Osteocyte (in vitro differentiated cells): ENCODE data around the gene SEMA3G. TPM values are rescaled to one million over a fixed set of nuclear protein-coding genes. Genes with fewer than 3 reads are reported as not detected.

Experiments used
- DNase-seq: peaks from one replicate; pipeline ENCODE4 v3.0.0; 2021; ENCODE audit warnings: mixed read lengths; ENCODE audit not compliant: unreplicated experiment; ENCODE audit errors: extremely low spot score
- H3K27ac Mint-ChIP-seq: one replicate; pipeline ENCODE4 v1.8.0; 2021; ENCODE audit warnings: mild to moderate bottlenecking, mixed read lengths; ENCODE audit not compliant: unreplicated experiment
- H3K27me3 Mint-ChIP-seq: one replicate; pipeline ENCODE4 v1.8.0; 2021; ENCODE audit warnings: mixed read lengths; ENCODE audit not compliant: unreplicated experiment
- H3K36me3 Mint-ChIP-seq: one replicate; pipeline ENCODE4 v1.8.0; 2021; ENCODE audit warnings: mixed read lengths; ENCODE audit not compliant: unreplicated experiment
- H3K4me1 Mint-ChIP-seq: one replicate; pipeline ENCODE4 v1.8.0; 2021; ENCODE audit warnings: mixed read lengths; ENCODE audit not compliant: unreplicated experiment
- H3K4me3 Mint-ChIP-seq: one replicate; pipeline ENCODE4 v1.8.0; 2021; ENCODE audit warnings: mild to moderate bottlenecking, moderate library complexity, mixed read lengths; ENCODE audit not compliant: unreplicated experiment
- H3K9me3 Mint-ChIP-seq: one replicate; pipeline ENCODE4 v1.8.0; 2021; ENCODE audit warnings: mixed read lengths; ENCODE audit not compliant: unreplicated experiment
- total RNA-seq: library from RNA; stranded (reverse); gene quantifications from 2 replicates; pipeline ENCODE4 v1.2.1, GENCODE V29; 2021
- TF ChIP-seq, protein P1 (sequence below): fragments of 200-600 bp; sonication (generic); IDR thresholded peaks from 2 replicates; pipeline ENCODE4 v1.5.0; 2021; ENCODE audit warnings: antibody characterized with exemption, mild to moderate bottlenecking, moderate library complexity

The SEMA3G gene
- total RNA-seq, 1 donor from 2014 or later, result not detected

DNA sequence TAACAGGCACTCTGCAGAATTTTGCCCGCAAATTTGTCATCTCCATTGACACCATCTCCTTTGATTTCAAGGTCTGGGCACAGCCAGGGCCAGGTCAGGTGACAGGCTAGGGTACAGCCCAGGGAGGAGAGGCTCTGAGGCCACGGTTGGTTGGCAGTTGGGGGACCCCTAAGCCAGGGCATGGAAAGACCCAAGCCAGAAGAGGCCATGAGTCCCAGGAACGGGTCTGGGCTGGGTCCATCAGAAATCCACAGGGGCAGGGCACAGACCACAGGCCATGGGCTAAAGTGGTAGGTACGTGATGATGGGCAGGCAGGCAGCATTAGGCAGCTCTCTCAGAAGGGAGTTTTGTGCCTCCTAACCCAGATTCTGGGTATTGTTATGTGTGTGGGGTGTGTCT, 45.8 kb downstream of the SEMA3G start:
- Mint-ChIP-seq H3K9me3 (no peaks in the 10 kb centered on the region), H3K4me1 (no peaks in the 10 kb centered on the region), H3K4me3 (no peak overlapping the region), H3K27me3 (no peaks in the 10 kb centered on the region), H3K36me3 (peaks cover 22% of the 10 kb centered on the region), H3K27ac (no peak overlapping the region)
- TF ChIP-seq, protein P1, sequence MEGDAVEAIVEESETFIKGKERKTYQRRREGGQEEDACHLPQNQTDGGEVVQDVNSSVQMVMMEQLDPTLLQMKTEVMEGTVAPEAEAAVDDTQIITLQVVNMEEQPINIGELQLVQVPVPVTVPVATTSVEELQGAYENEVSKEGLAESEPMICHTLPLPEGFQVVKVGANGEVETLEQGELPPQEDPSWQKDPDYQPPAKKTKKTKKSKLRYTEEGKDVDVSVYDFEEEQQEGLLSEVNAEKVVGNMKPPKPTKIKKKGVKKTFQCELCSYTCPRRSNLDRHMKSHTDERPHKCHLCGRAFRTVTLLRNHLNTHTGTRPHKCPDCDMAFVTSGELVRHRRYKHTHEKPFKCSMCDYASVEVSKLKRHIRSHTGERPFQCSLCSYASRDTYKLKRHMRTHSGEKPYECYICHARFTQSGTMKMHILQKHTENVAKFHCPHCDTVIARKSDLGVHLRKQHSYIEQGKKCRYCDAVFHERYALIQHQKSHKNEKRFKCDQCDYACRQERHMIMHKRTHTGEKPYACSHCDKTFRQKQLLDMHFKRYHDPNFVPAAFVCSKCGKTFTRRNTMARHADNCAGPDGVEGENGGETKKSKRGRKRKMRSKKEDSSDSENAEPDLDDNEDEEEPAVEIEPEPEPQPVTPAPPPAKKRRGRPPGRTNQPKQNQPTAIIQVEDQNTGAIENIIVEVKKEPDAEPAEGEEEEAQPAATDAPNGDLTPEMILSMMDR, result no peak
- DNase-seq, result no peak

DNA sequence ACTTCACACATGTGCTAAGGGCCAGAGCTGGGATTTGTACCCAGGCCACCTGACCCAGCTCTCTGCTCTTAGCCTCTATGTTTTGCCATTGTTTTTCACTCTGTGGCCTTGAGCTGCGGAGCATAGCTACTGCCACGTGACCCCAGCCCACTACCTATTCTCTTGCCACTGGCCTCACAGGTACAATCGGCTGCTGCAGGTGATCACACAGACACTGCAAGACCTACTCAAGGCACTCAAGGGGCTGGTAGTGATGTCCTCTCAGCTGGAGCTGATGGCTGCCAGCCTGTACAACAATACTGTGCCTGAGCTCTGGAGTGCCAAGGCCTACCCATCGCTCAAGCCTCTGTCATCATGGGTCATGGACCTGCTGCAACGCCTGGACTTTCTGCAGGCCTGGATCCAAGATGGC, 46.2 kb downstream of the SEMA3G start:
- no peaks in the 10 kb centered on the region for H3K27me3 Mint-ChIP-seq
- no peak overlapping the region for H3K27ac Mint-ChIP-seq
- H3K9me3 Mint-ChIP-seq, result no peaks in the 10 kb centered on the region
- DNase-seq, result no peak
- H3K4me1 Mint-ChIP-seq, result no peaks in the 10 kb centered on the region
- H3K4me3 Mint-ChIP-seq, result no peak overlapping the region
- peaks cover 17% of the 10 kb centered on the region for H3K36me3 Mint-ChIP-seq
- TF ChIP-seq, protein P1, result no peak

DNA sequence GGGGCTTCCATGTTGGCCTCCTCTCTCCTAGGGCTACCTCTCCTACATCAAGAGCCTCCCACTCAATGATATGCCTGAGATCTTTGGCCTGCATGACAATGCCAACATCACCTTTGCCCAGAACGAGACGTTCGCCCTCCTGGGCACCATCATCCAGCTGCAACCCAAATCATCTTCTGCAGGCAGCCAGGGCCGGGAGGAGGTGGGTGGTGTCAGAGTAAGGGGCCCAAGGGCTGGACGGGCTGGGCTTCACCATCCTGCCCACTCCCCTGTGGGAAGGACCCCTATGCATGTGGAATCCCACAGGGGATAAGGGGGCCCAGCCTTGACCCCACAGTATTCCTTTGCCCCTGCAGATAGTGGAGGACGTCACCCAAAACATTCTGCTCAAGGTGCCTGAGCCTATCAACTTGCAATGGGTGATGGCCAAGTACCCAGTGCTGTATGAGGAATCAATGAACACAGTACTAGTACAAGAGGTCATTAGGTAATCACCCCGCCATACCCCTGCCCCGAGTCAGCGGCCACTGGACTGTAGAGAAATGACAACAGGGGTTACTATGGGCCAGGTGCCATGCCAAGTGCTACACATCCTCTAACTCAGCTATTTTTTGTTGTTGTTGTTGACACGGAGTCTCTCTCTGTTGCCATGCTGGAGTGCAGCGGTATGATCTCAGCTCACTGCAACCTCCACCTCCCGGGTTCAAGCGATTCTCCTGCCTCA, 47.1 kb downstream of the SEMA3G start:
- no peak overlapping the region for H3K4me3 Mint-ChIP-seq
- no peak for DNase-seq
- peaks cover 14% of the 10 kb centered on the region for H3K36me3 Mint-ChIP-seq
- no peaks in the 10 kb centered on the region for H3K27me3 Mint-ChIP-seq
- H3K4me1 Mint-ChIP-seq, result no peaks in the 10 kb centered on the region
- TF ChIP-seq, protein P1, result no peak
- H3K27ac Mint-ChIP-seq, result no peak overlapping the region
- H3K9me3 Mint-ChIP-seq, result no peaks in the 10 kb centered on the region

DNA sequence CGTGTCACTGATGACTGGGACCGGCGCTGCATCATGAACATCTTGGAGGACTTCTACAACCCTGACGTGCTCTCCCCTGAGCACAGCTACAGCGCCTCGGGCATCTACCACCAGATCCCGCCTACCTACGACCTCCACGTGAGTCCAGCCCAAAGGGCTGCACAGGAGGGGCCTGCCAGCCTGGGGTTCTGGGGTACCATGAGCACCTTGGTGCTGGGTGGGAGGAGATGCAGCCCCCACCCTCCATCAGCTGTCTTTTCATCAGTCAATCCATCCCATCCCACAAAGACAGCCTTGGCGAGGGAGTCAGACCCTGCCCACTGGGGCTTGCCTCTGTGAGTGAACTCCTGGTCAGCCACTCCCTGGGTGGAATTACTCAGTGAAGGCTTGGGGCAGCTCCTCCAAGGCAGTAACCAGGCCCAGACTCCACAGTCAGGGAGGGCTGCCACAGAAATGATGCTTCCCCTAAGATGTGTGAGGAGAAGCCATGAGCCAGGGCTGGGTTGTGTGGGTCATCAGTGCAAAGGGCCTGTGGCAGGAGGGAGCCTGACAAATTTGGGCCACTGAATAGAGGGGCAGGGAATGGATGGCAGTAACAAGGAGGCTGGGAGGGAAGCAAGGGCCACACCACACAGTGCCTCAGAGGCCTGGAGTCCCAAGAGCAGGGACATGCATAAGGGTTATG, 47.9 kb downstream of the SEMA3G start:
- TF ChIP-seq, protein P1, result no peak
- no peaks in the 10 kb centered on the region for H3K27me3 Mint-ChIP-seq
- peaks cover 8% of the 10 kb centered on the region for H3K36me3 Mint-ChIP-seq
- H3K9me3 Mint-ChIP-seq, result no peaks in the 10 kb centered on the region
- H3K27ac Mint-ChIP-seq, result no peak overlapping the region
- DNase-seq, result no peak
- no peaks in the 10 kb centered on the region for H3K4me1 Mint-ChIP-seq
- H3K4me3 Mint-ChIP-seq, result no peak overlapping the region
